Measurements from ENCODE around the gene MOV10L1. TPM values are rescaled to one million over a fixed set of nuclear protein-coding genes. Genes with fewer than 3 reads are reported as not detected.

The MOV10L1 gene
- total and polyA plus RNA-seq, 9 donors = 0.94 to 6.3 (median 2.0) TPM

- 68 to 73% (median 69%) methylated on average over 18 of the region's 18 CpGs for WGBS, 3 donors
- H3K4me1 ChIP-seq (ENCODE audit: insufficient read depth) = peaks cover 8% of the 10 kb centered on the region
- TF ChIP-seq CTCF (IDR thresholded peaks at IDR 0.05) (no peak), EP300 (IDR thresholded peaks at IDR 0.05) (no peak), POLR2A (IDR thresholded peaks at IDR 0.05) (no peak)
- peak in 3 of 5 donors; percentile 38 to 56 (median 45) for DNase-seq
- no peaks in the 10 kb centered on the region for H3K27me3 ChIP-seq
- intact Hi-C loops (cut with DNase I) = loop anchor here in 1 of 4 donors (10.0 kb wide), 1 partner anchor 236 kb away; no protein-coding TSS in a partner anchor
- H3K27ac ChIP-seq = peak overlapping the region; percentile 4 to 60
- no peaks in the 10 kb centered on the region for H3K36me3 ChIP-seq
- no peaks in the 10 kb centered on the region for H3K9me3 ChIP-seq
- H3K4me3 ChIP-seq = peak overlapping the region; percentile 30
Observed at GRCh38 chr22:50190941-50191741, 101.3 kb downstream of the MOV10L1 start.

- TF ChIP-seq CTCF (IDR thresholded peaks at IDR 0.05) (no peak), EP300 (IDR thresholded peaks at IDR 0.05) (no peak), POLR2A (IDR thresholded peaks at IDR 0.05) (no peak)
- H3K27ac ChIP-seq = no peak overlapping the region
- H3K4me1 ChIP-seq (ENCODE audit: insufficient read depth) = peaks cover 8% of the 10 kb centered on the region
- no peaks in the 10 kb centered on the region for H3K9me3 ChIP-seq
- no peaks in the 10 kb centered on the region for H3K27me3 ChIP-seq
- H3K36me3 ChIP-seq = no peaks in the 10 kb centered on the region
- intact Hi-C loops (cut with DNase I) = loop anchor here in 1 of 4 donors (10.0 kb wide), 1 partner anchor 238 kb away; no protein-coding TSS in a partner anchor
- 80 to 83% (median 82%) methylated on average over 23 to 25 of the region's 25 CpGs for WGBS, 3 donors
- no peak overlapping the region for H3K4me3 ChIP-seq
- DNase-seq = peak in 1 of 5 donors; percentile 13
Observed at GRCh38 chr22:50192436-50193204, 102.8 kb downstream of the MOV10L1 start.

DNA sequence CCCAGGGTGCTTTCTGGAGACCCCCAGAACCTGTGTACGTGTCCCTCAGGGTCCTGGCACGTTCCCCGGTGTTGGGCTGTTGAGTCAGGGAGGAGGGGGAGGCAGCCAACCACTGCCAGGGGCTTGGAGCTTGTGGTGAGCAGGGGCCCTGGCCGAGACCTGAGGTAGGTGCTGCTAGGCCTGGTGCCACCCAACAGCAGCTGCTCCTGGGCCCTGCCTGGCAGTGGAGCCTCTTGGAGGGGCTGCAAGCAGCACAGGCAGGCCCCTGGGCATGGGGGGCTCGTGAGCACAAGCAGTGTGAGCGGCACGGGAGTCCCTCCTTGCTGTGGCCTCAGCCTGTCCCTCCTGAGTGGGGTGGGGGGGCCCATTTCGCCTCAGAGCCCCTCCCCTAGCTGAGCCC is 103.8 kb downstream of the MOV10L1 start:
- no peaks in the 10 kb centered on the region for H3K27me3 ChIP-seq
- no peaks in the 10 kb centered on the region for H3K36me3 ChIP-seq
- no peak overlapping the region for H3K4me3 ChIP-seq
- peaks cover 8% of the 10 kb centered on the region for H3K4me1 ChIP-seq (ENCODE audit: insufficient read depth)
- no peak for TF ChIP-seq EP300 (IDR thresholded peaks at IDR 0.05)
- TF ChIP-seq POLR2A (IDR thresholded peaks at IDR 0.05) = no peak
- no peak for TF ChIP-seq CTCF (IDR thresholded peaks at IDR 0.05)
- intact Hi-C loops (cut with DNase I) = loop anchor here in 1 of 4 donors (10.0 kb wide), 1 partner anchor 239 kb away; no protein-coding TSS in a partner anchor
- no peaks in the 10 kb centered on the region for H3K9me3 ChIP-seq
- peak in 1 of 5 donors; percentile 17 for DNase-seq
- H3K27ac ChIP-seq = no peak overlapping the region
- WGBS, 3 donors = 74 to 83% (median 82%) methylated on average over 8 of the region's 8 CpGs

DNA sequence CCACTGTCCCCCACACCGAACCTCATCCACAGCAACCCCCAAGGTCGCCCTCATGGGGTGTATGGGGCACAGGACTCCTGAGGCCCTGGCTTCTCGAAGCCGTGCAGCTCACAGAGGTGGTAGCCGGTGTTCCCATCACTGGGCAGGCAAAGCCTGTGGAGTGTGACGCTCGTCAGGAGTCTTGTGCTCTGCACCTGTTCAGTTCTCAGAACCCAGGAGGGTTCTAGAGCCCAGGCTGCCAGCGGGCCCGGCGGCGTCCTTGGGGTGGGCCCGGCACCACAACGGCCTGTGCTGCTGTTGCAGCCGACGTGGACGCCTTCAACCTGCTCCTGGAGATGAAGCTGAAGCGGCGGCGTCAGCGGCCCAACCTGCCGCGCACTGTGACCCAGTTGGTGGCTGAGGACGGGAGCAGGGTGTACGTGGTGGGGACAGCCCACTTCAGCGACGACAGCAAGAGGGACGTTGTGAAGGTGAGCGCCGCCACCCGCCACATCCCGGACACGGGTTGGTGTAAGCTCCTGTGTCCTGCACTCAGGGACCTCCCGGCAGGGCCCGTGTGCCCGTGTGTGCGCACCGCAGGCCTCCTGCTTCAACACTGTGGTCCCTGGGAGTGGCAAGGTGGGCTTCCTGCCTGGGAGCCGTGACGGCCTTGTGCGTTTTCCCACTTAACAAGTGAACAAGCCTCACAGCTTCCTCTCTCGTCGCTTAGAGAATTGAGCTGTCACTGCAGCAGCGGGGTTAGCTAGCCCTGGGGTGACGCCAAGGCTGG is 104.4 kb downstream of the MOV10L1 start:
- H3K36me3 ChIP-seq = no peaks in the 10 kb centered on the region
- H3K27ac ChIP-seq = no peak overlapping the region
- 90 to 92% (median 92%) methylated on average over 34 to 44 of the region's 44 CpGs for WGBS, 3 donors
- H3K4me1 ChIP-seq (ENCODE audit: insufficient read depth) = peaks cover 8% of the 10 kb centered on the region
- no peak for TF ChIP-seq EP300 (IDR thresholded peaks at IDR 0.05)
- no peak for TF ChIP-seq CTCF (IDR thresholded peaks at IDR 0.05)
- TF ChIP-seq POLR2A (IDR thresholded peaks at IDR 0.05) = no peak
- H3K27me3 ChIP-seq = no peaks in the 10 kb centered on the region
- H3K4me3 ChIP-seq = no peak overlapping the region
- no peaks in the 10 kb centered on the region for H3K9me3 ChIP-seq
- intact Hi-C loops (cut with DNase I) = loop anchor here in 1 of 4 donors (10.0 kb wide), 1 partner anchor 239 kb away; no protein-coding TSS in a partner anchor
- DNase-seq = peak in 1 of 5 donors; percentile 13
